B cell (primary cell): ENCODE data around the gene KIAA1328. TPM values are rescaled to one million over a fixed set of nuclear protein-coding genes. Genes with fewer than 3 reads are reported as not detected.

ENCODE experiments used
- ATAC-seq: fragments of 200-7000 bp; cut with Tn5 transposase; one replicate; pipeline ENCODE4 v1.10.0; 2021; ENCODE audit warnings: low read depth, mild to moderate bottlenecking, moderate number of reproducible peaks, moderate library complexity
- CTCF ChIA-PET: fragments of 350-600 bp; sonication (Branson Sonifier 250); formaldehyde crosslinking; loops from one replicate; lab custom pipeline; 2021; ENCODE audit warnings: antibody characterized with exemption, inconsistent platforms; lab: Charles Lee
- POLR2A ChIA-PET: fragments of 350-600 bp; sonication (Branson Sonifier 250); formaldehyde crosslinking; loops from one replicate; lab custom pipeline; 2021; ENCODE audit warnings: antibody characterized with exemption; lab: Charles Lee
- DNase-seq: peaks from one replicate; pipeline ENCODE4 v3.0.0; 2013
- H2AFZ ChIP-seq: 2 replicates; pipeline ENCODE4 v1.6.1; 2012; ENCODE audit warnings: mild to moderate bottlenecking, low read depth, low read length; ENCODE audit not compliant: insufficient read depth, poor library complexity, severe bottlenecking
- H3K27ac ChIP-seq, 2 donors: 1 replicate in 1 of 2; 2 replicates in 1 of 2; pipeline ENCODE4 v1.5.1; 2012 to 2013; ENCODE audit warnings: low read length in 2 of 2, mild to moderate bottlenecking in 2 of 2, moderate library complexity in 1 of 2
- H3K27me3 ChIP-seq, 4 experiments: fragments of 200-600 bp in 1 of 4; sonication (generic) in 1 of 4; replicated peaks in 1 of 4; 1 replicate in 2 of 4; 2 replicates in 2 of 4; pipeline versions ENCODE4 v1.6.1 to v1.7.0; 2013 to 2016; ENCODE audit warnings: low read length in 3 of 4, mild to moderate bottlenecking in 2 of 4, mixed read lengths in 1 of 4, moderate library complexity in 1 of 4; ENCODE audit not compliant: insufficient read depth in 4 of 4, control insufficient read depth in 3 of 4; ENCODE audit errors: control extremely low read depth in 1 of 4
- H3K36me3 ChIP-seq, 2 experiments: replicated peaks in 1 of 2; 1 replicate in 1 of 2; 2 replicates in 1 of 2; pipeline versions ENCODE4 v1.6.1 to v1.7.1; 2013; ENCODE audit warnings: low read length in 1 of 2; ENCODE audit not compliant: insufficient read depth in 2 of 2, control insufficient read depth in 1 of 2; ENCODE audit errors: control extremely low read depth in 1 of 2, extremely low read depth in 1 of 2
- H3K4me1 ChIP-seq, 2 donors: fragments of 200-600 bp in 1 of 2; sonication (generic) in 1 of 2; 1 replicate in 1 of 2; 2 replicates in 1 of 2; pipeline versions ENCODE4 v1.5.1 to v1.6.1; 2013 to 2017; ENCODE audit warnings: low read length in 2 of 2; ENCODE audit not compliant: control insufficient read depth in 2 of 2, insufficient read depth in 2 of 2
- H3K4me2 ChIP-seq: replicated peaks from 2 replicates; pipeline ENCODE3; 2012; ENCODE audit warnings: mild to moderate bottlenecking, low read depth, low read length; ENCODE audit not compliant: poor library complexity, severe bottlenecking
- H3K4me3 ChIP-seq, 5 experiments: fragments of 200-600 bp in 1 of 5; sonication (generic) in 1 of 5; 1 replicate in 3 of 5; 2 replicates in 2 of 5; pipeline versions ENCODE4 v1.5.1 to v1.7.0; 2011 to 2016; ENCODE audit warnings: low read length in 4 of 5, mild to moderate bottlenecking in 4 of 5, low read depth in 2 of 5, control low read depth in 1 of 5, moderate library complexity in 1 of 5; ENCODE audit not compliant: insufficient read depth in 1 of 5; ENCODE audit errors: control extremely low read depth in 1 of 5, extremely low read depth in 1 of 5
- H3K79me2 ChIP-seq: fragments of 200-600 bp; sonication (generic); one replicate; pipeline ENCODE4 v1.6.0; 2016; ENCODE audit warnings: low read length; ENCODE audit not compliant: control insufficient read depth, insufficient read depth
- H3K9ac ChIP-seq: fragments of 200-600 bp; sonication (generic); 2 replicates; pipeline ENCODE4 v1.6.1; 2017; ENCODE audit warnings: mild to moderate bottlenecking, low read length, moderate library complexity
- H3K9me3 ChIP-seq, 3 donors: one replicate each; pipeline versions ENCODE4 v1.6.1 to v1.7.1; 2013; ENCODE audit warnings: low read length in 2 of 3; ENCODE audit not compliant: control insufficient read depth in 2 of 3, insufficient read depth in 1 of 3; ENCODE audit errors: control extremely low read depth in 1 of 3
- H4K20me1 ChIP-seq: 2 replicates; pipeline ENCODE4 v1.6.0; 2012; ENCODE audit warnings: mild to moderate bottlenecking, low read length; ENCODE audit not compliant: insufficient read depth, control insufficient read depth, poor library complexity, severe bottlenecking
- H3K27ac Mint-ChIP-seq: one replicate; pipeline ENCODE4 v1.8.0; 2021; ENCODE audit warnings: mixed read lengths
- H3K27me3 Mint-ChIP-seq: one replicate; pipeline ENCODE4 v1.8.0; 2021; ENCODE audit warnings: mixed read lengths
- H3K4me1 Mint-ChIP-seq: one replicate; pipeline ENCODE4 v1.8.0; 2021; ENCODE audit warnings: mixed read lengths
- H3K4me3 Mint-ChIP-seq: one replicate; pipeline ENCODE4 v1.8.0; 2021; ENCODE audit warnings: mixed read lengths
- H3K9me3 Mint-ChIP-seq: one replicate; pipeline ENCODE4 v1.8.0; 2022; ENCODE audit warnings: mixed read lengths; ENCODE audit not compliant: insufficient read depth
- CTCF ChIP-seq: fragments of 200-600 bp; IDR thresholded peaks from one replicate; pipeline ENCODE4 v1.8.0; 2022; ENCODE audit warnings: antibody characterized with exemption, mild to moderate bottlenecking
- EZH2 ChIP-seq: IDR thresholded peaks from 2 replicates; pipeline ENCODE4 v1.6.1; 2012; ENCODE audit warnings: borderline replicate concordance, low read depth, mild to moderate bottlenecking, moderate library complexity, low read length; ENCODE audit not compliant: insufficient read depth, poor library complexity, severe bottlenecking
- WGBS: methylation state at CpG from one replicate; pipeline ENCODE4 v1.1.5; 2013; ENCODE audit warnings: missing lambda C conversion rate; ENCODE audit not compliant: insufficient coverage; 5-methylcytosine and 5-hydroxymethylcytosine counted together
- intact Hi-C: fragments of 100-400 bp; cut with micrococcal nuclease; formaldehyde crosslinking; loops from one replicate; pipeline ENCODE4 v1.10.0; 2022
- polyA plus RNA-seq: library from polyadenylated mRNA; depleted of rRNA; stranded (reverse); fragments of >200 nt; gene quantifications from 2 replicates; pipeline ENCODE4 v1.2.3, GENCODE V29; 2012
- total RNA-seq, 2 donors: library from RNA; stranded (reverse); fragments of 120-200 nt in 1 of 2; gene quantifications; 1 replicate in 1 of 2; 2 replicates in 1 of 2; pipeline versions ENCODE4 v1.2.3 to v1.2.4, GENCODE V29; 2013 to 2022

KIAA1328 gene
- total and polyA plus RNA-seq, 2 donors (not counting 1 experiment from before 2014, with no cell fraction given), result 9.1 to 22.1 TPM

DNA sequence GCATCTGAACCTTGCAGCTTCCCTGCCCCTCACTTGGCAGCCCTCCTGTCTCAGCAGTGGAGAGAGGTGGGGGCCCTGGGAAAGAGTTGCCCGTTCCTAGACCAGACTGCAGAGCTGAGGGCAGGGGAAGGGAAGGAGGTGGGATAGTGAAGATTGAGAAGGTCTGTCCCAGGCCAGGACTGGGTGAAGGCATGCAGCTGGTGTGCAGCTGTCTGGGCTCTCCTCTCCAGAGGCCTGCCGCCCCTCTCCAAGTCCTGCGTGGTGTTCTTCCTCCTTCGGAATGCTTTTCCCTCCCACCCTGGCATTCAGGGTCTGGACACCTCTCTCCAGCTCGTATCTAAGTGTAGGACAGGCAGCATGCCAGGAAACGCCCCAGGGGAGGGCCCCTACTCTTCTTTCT is 413.2 kb downstream of the KIAA1328 start:
- Histone ChIP-seq H2AFZ (no peak overlapping the region), H4K20me1 (no peaks in the 10 kb centered on the region), H3K9me3 (no peaks in the 10 kb centered on the region), H3K27me3 (peaks cover 0 to 17% (median 5%) of the 10 kb centered on the region in 4 experiments), H3K4me1 (peaks cover 0 to 4% of the 10 kb centered on the region in 2 donors), H3K4me2 (no peak overlapping the region), H3K36me3 (no peaks in the 10 kb centered on the region), H3K4me3 (no peak overlapping the region), H3K79me2 (no peaks in the 10 kb centered on the region), H3K27ac (no peak overlapping the region), H3K9ac (no peak overlapping the region)
- DNase-seq (no peak), ATAC-seq (no peak)
- POLR2A ChIA-PET, result no interaction called here
- Mint-ChIP-seq H3K4me1 (peaks cover 2% of the 10 kb centered on the region), H3K27me3 (peaks cover 34% of the 10 kb centered on the region), H3K27ac (no peak overlapping the region), H3K9me3 (no peaks in the 10 kb centered on the region), H3K4me3 (no peak overlapping the region)
- CTCF ChIA-PET, result no interaction called here
- 83% methylated on average over 5 of the region's 6 CpGs for WGBS
- TF ChIP-seq CTCF (no peak), EZH2 (no peak)
- intact Hi-C loops, result no loop called here

DNA sequence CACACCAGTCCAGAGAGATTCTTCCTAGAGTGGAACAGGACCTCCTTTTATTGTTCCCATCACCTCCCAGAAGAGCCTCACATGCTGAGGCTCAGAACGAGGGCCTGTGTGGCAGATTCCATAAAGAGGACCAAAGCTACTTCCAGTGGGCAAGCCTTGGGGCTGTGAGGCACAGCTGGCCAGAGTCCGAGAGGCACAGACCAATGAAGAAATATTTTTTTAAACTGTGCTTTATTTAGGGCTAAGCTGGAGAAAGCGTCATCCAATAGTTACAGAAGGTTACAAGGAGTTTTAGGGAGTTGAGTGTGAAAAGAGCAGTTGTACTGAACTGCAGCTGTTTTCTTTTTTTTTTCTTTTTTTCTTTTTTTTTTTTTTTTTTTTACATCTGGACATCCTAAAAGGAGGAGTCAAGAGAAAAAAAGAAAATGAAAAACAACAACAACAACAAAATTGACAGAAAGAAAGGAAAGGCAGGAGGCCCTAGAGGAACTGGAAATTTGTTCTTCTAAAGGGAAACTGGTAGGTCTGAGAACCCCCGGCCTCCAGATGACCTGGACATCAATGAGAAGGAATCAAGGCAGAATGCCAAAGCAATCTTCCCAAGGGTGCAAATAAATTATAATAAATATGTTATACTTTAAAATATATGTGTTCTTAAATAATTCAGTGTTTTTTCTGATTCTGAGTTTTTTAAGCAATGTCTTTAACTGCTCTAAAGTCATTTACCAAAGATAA is 414.1 kb downstream of the KIAA1328 start:
- Mint-ChIP-seq H3K9me3 (no peaks in the 10 kb centered on the region), H3K27ac (no peak overlapping the region), H3K4me3 (no peak overlapping the region), H3K4me1 (peaks cover 2% of the 10 kb centered on the region), H3K27me3 (peaks cover 34% of the 10 kb centered on the region)
- Histone ChIP-seq H3K4me3 (no peak overlapping the region), H3K4me1 (peaks cover 0 to 4% of the 10 kb centered on the region in 2 donors), H3K27me3 (peaks cover 0 to 17% (median 5%) of the 10 kb centered on the region in 4 experiments), H2AFZ (no peak overlapping the region), H3K9ac (no peak overlapping the region), H3K36me3 (no peaks in the 10 kb centered on the region), H3K9me3 (no peaks in the 10 kb centered on the region), H3K27ac (no peak overlapping the region), H3K4me2 (no peak overlapping the region), H3K79me2 (no peaks in the 10 kb centered on the region), H4K20me1 (no peaks in the 10 kb centered on the region)
- DNase-seq, result no peak
- POLR2A ChIA-PET, result no interaction called here
- TF ChIP-seq EZH2 (no peak), CTCF (no peak)
- CTCF ChIA-PET, result no interaction called here
- WGBS, result 75% methylated on average over 1 of the region's 4 CpGs
- intact Hi-C loops, result no loop called here
- no peak for ATAC-seq
